ENCODE measurements around the gene LAMTOR1.
A peak's percentile ranks its signal among the peaks of the same experiment; 100 is the strongest.
"Not testable (repeated sequence)": the region's sequence is repeated elsewhere in the genome, so short reads cannot be mapped to it uniquely, and the experiment has no call there.

LAMTOR1 gene

GRCh38 chr11:72102946-72103753 is at the start of gene LAMTOR1:
LAMTOR1 (minus strand) TSS chr11:72103297; CDS start chr11:72103224, 73 bp downstream.
- FAIRE-seq: peak; percentile 33

- FAIRE-seq: no peak
These were observed 47.8 kb upstream of the LAMTOR1 start for GRCh38 chr11:72150882-72151281.

GRCh38 chr11:72146625-72147024 is 43.5 kb upstream of the LAMTOR1 start:
- FAIRE-seq: no peak

- no peak for FAIRE-seq
These were observed 41.9 kb upstream of the LAMTOR1 start for GRCh38 chr11:72144807-72145565.

GRCh38 chr11:72142543-72142942 is 39.4 kb upstream of the LAMTOR1 start:
- FAIRE-seq: not testable (repeated sequence)

GRCh38 chr11:72142086-72142485 is 39.0 kb upstream of the LAMTOR1 start:
- FAIRE-seq: not testable (repeated sequence)

GRCh38 chr11:72141066-72141465 is 38.0 kb upstream of the LAMTOR1 start:
- FAIRE-seq: no peak

GRCh38 chr11:72140661-72141060 is 37.6 kb upstream of the LAMTOR1 start:
- FAIRE-seq: no peak

GRCh38 chr11:72139500-72139899 is 36.4 kb upstream of the LAMTOR1 start:
- no peak for FAIRE-seq

- no peak for FAIRE-seq
These were observed 35.8 kb upstream of the LAMTOR1 start for GRCh38 chr11:72138821-72139390.

- no peak for FAIRE-seq
These were observed 33.7 kb upstream of the LAMTOR1 start for GRCh38 chr11:72136684-72137262.

- FAIRE-seq: no peak
These were observed 33.0 kb upstream of the LAMTOR1 start for GRCh38 chr11:72135891-72136683.

GRCh38 chr11:72135473-72135872 is 32.4 kb upstream of the LAMTOR1 start, which contains the start of gene FOLR3:
FOLR3 (plus strand) TSS chr11:72135725; CDS start chr11:72135953, 228 bp downstream.
- not testable (repeated sequence) for FAIRE-seq

GRCh38 chr11:72132646-72133045 is 29.5 kb upstream of the LAMTOR1 start:
- FAIRE-seq: no peak

- FAIRE-seq: no peak
These were observed 26.3 kb upstream of the LAMTOR1 start for GRCh38 chr11:72129381-72129780.

GRCh38 chr11:72127923-72128322 is 24.8 kb upstream of the LAMTOR1 start:
- FAIRE-seq: no peak

- FAIRE-seq: no peak
These were observed 22.9 kb upstream of the LAMTOR1 start for GRCh38 chr11:72125956-72126355.

- FAIRE-seq: no peak
These were observed 20.9 kb upstream of the LAMTOR1 start for GRCh38 chr11:72124046-72124445.

GRCh38 chr11:72123117-72123653 is 20.1 kb upstream of the LAMTOR1 start:
- FAIRE-seq: no peak

- no peak for FAIRE-seq
These were observed 19.5 kb upstream of the LAMTOR1 start for GRCh38 chr11:72122607-72123006.

GRCh38 chr11:72120930-72121329 is 17.8 kb upstream of the LAMTOR1 start:
- FAIRE-seq: no peak

GRCh38 chr11:72119198-72119597 is 16.1 kb upstream of the LAMTOR1 start:
- FAIRE-seq: no peak

Measured in endometrium (tissue), 2 donors.